GM12878 (cell line): ENCODE data around the gene MEF2D. TPM values are rescaled to one million over a fixed set of nuclear protein-coding genes. Genes with fewer than 3 reads are reported as not detected.
A peak's percentile ranks its signal among the peaks of the same experiment; 100 is the strongest.

Experiments
- ATAC-seq: fragments of 200-7000 bp; cut with Tn5 transposase; 3 replicates; pipeline ENCODE4 v1.9.1; 2020; ENCODE audit warnings: mild to moderate bottlenecking, moderate library complexity
- BruUV-seq: library from RNA; stranded (reverse); fragments of 400-500 nt; replicated peaks from 2 replicates; lab custom pipeline; 2021; lab: Mats Ljungman, UMichigan
- CTCF ChIA-PET: fragments of 300-600 bp; sonication (Branson Sonifier 250); formaldehyde crosslinking; extraction: SDS; loops from one replicate; lab custom pipeline; 2021; ENCODE audit warnings: inconsistent platforms; lab: Yijun Ruan, JAX
- POLR2A ChIA-PET: fragments of 350-600 bp; formaldehyde crosslinking; extraction: SDS; loops from one replicate; lab custom pipeline; 2021; ENCODE audit warnings: inconsistent platforms; lab: Charles Lee
- RAD21 ChIA-PET: fragments of 300-600 bp; sonication (Branson Sonifier 250); formaldehyde crosslinking; loops from one replicate; lab custom pipeline; 2023; ENCODE audit warnings: antibody characterized with exemption; ENCODE audit not compliant: unreplicated experiment; lab: Charles Lee
- SMC1A ChIA-PET: fragments of 300-600 bp; sonication (Branson Sonifier 250); formaldehyde crosslinking; loops from one replicate; lab custom pipeline; 2023; ENCODE audit not compliant: unreplicated experiment, uncharacterized antibody; lab: Charles Lee
- DNase-seq: peaks from one replicate; pipeline ENCODE4 v3.0.0-alpha.2; 2011; ENCODE audit warnings: low read depth, low spot score
- FAIRE-seq: peaks from 3 replicates; lab custom pipeline; 2011; peaks lifted over from hg19 to GRCh38; lab: Jason Lieb, UNC
- H2AFZ ChIP-seq: 2 replicates; pipeline ENCODE4 v1.6.0; 2011; ENCODE audit warnings: low read depth, low read length, control low read depth; ENCODE audit not compliant: control insufficient read depth
- H3K27ac ChIP-seq: 2 replicates; pipeline ENCODE4 v1.5.1; 2011; ENCODE audit warnings: control low read depth; ENCODE audit not compliant: control insufficient read depth, insufficient read depth
- H3K27me3 ChIP-seq, 2 experiments: replicated peaks in 1 of 2; 2 replicates each; pipeline versions ENCODE4 v1.6.0 to v1.6.1; 2011; ENCODE audit warnings: low read length in 1 of 2; ENCODE audit not compliant: control insufficient read depth in 2 of 2, insufficient read depth in 2 of 2
- H3K36me3 ChIP-seq, 2 experiments: 2 replicates each; pipeline ENCODE4 v1.5.1; 2011; ENCODE audit warnings: low read length in 1 of 2; ENCODE audit not compliant: control insufficient read depth in 2 of 2, insufficient read depth in 2 of 2
- H3K4me1 ChIP-seq: 2 replicates; pipeline ENCODE4 v1.6.1; 2011; ENCODE audit warnings: mild to moderate bottlenecking, low read length, moderate library complexity, mixed read lengths; ENCODE audit not compliant: control insufficient read depth, insufficient read depth
- H3K4me2 ChIP-seq: 2 replicates; pipeline ENCODE4 v1.6.0; 2011; ENCODE audit warnings: control low read depth; ENCODE audit not compliant: control insufficient read depth, insufficient read depth
- H3K4me3 ChIP-seq: fragments of 200-600 bp; sonication (generic); 2 replicates; pipeline ENCODE4 v1.5.1; 2016
- H3K79me2 ChIP-seq: 2 replicates; pipeline ENCODE4 v1.6.0; 2011; ENCODE audit warnings: low read length; ENCODE audit not compliant: control insufficient read depth, insufficient read depth
- H3K9ac ChIP-seq: 2 replicates; pipeline ENCODE4 v1.8.0; 2011; ENCODE audit warnings: low read length, control low read depth, mixed read lengths; ENCODE audit not compliant: control insufficient read depth, insufficient read depth
- H3K9me3 ChIP-seq: replicated peaks from 3 replicates; pipeline ENCODE4 v1.5.1; 2011; ENCODE audit warnings: mild to moderate bottlenecking, low read length; ENCODE audit not compliant: control insufficient read depth, insufficient read depth
- H4K20me1 ChIP-seq: 2 replicates; pipeline ENCODE4 v1.6.0; 2011; ENCODE audit not compliant: control insufficient read depth, insufficient read depth
- CBX5 ChIP-seq: sonication (generic); IDR thresholded peaks from 2 replicates; pipeline ENCODE4 v1.6.1; 2016; ENCODE audit warnings: low read depth, moderate library complexity, mild to moderate bottlenecking, inconsistent platforms
- HDAC6 ChIP-seq: fragments of 200-600 bp; sonication (generic); IDR thresholded peaks from one replicate; pipeline ENCODE4 v1.8.0; 2017; ENCODE audit warnings: antibody characterized with exemption; ENCODE audit not compliant: unreplicated experiment
- NFIC ChIP-seq: IDR thresholded peaks from 2 replicates; pipeline ENCODE4 v1.6.1; 2012; ENCODE audit warnings: low read depth, mild to moderate bottlenecking, inconsistent platforms, low read length, moderate library complexity
- NR2C1 ChIP-seq: fragments of 450-650 bp; IDR thresholded peaks from 2 replicates; pipeline ENCODE4 v1.6.1; 2017; ENCODE audit warnings: antibody characterized with exemption, mild to moderate bottlenecking, moderate library complexity
- POLR2A ChIP-seq: IDR thresholded peaks from 2 replicates; pipeline ENCODE4 v1.6.1; 2011; ENCODE audit warnings: low read depth, mild to moderate bottlenecking, low read length
- POLR2AphosphoS2 ChIP-seq: IDR thresholded peaks from 2 replicates; pipeline ENCODE4 v1.6.1; 2011; ENCODE audit warnings: low read depth, mild to moderate bottlenecking, low read length, improper control_type of control experiment, moderate library complexity
- POLR2AphosphoS5 ChIP-seq: IDR thresholded peaks from 2 replicates; pipeline ENCODE4 v1.6.1; 2011; ENCODE audit warnings: mild to moderate bottlenecking, low read length, inconsistent platforms
- SMAD1 ChIP-seq: fragments of 450-650 bp; IDR thresholded peaks from 2 replicates; pipeline ENCODE4 v1.6.1; 2018; ENCODE audit warnings: mild to moderate bottlenecking, low read depth; ENCODE audit not compliant: partially characterized antibody
- SREBF2 ChIP-seq: IDR thresholded peaks from 2 replicates; pipeline ENCODE4 v1.6.1; 2012; ENCODE audit warnings: mild to moderate bottlenecking, low read length
- TCF12 ChIP-seq: IDR thresholded peaks from 2 replicates; pipeline ENCODE4 v1.6.1; 2011; ENCODE audit warnings: low read depth, mild to moderate bottlenecking, low read length
- TCF7 ChIP-seq: IDR thresholded peaks from 2 replicates; pipeline ENCODE4 v1.6.1; 2014; ENCODE audit warnings: antibody characterized with exemption, borderline replicate concordance
- ZBTB4 ChIP-seq: fragments of 450-650 bp; formaldehyde crosslinking; IDR thresholded peaks from 2 replicates; pipeline ENCODE4 v1.4.0; 2022; ENCODE audit warnings: mild to moderate bottlenecking, moderate library complexity
- WGBS: methylation state at CpG from one replicate; pipeline ENCODE4 v1.1.6; 2016; ENCODE audit warnings: low lambda C conversion rate; ENCODE audit not compliant: insufficient replicate concordance, insufficient coverage; ENCODE audit errors: missing lambda C conversion rate; 5-methylcytosine and 5-hydroxymethylcytosine counted together
- in situ Hi-C: fragments of 300-500 bp; cut with MboI; formaldehyde crosslinking; loops from 9 replicates; pipeline ENCODE4 v1.14.3; 2018; ENCODE audit warnings: mixed read lengths
- intact Hi-C: fragments of 100-400 bp; cut with micrococcal nuclease; formaldehyde crosslinking; loops from one replicate; pipeline ENCODE4 v1.14.2; 2022; ENCODE audit not compliant: unreplicated experiment
- polyA plus RNA-seq, 11 experiments: library from polyadenylated mRNA; depleted of rRNA in 4 of 11; unstranded in 6 of 11; stranded (reverse) in 5 of 11; fragments of >200 nt; fragmentation: Nextera tagmentation in 4 of 11; fragmentation: Illumina TruSeq in 1 of 11; extraction: Ambion mirVana in 4 of 11; extraction: Trizol in 1 of 11; gene quantifications; 1 replicate in 1 of 11; 2 replicates in 10 of 11; pipeline versions ENCODE4 v1.2.1 to v1.2.3, GENCODE V29; 2011 to 2016; ENCODE audit warnings: inconsistent platforms in 2 of 11, missing spikeins in 2 of 11, low read depth in 1 of 11
- total RNA-seq, 4 experiments: library from RNA; depleted of rRNA in 3 of 4; stranded (reverse); fragments of >200 nt in 3 of 4; fragmentation: Illumina TruSeq in 1 of 4; extraction: Trizol in 1 of 4; gene quantifications; 2 replicates each; pipeline versions ENCODE4 v1.2.1 to v1.2.3, GENCODE V29; 2013 to 2021

The MEF2D gene
- total and polyA plus RNA-seq, 10 of the 15 experiments (the other 5 are each of a cell fraction or from before 2014, with no cell fraction given): 0.61 to 53.0 (median 15.2) TPM

- Histone ChIP-seq H3K4me3 (no peak overlapping the region), H3K9me3 (no peaks in the 10 kb centered on the region), H3K4me1 (peaks cover 23% of the 10 kb centered on the region), H3K9ac (no peak overlapping the region), H3K27ac (no peak overlapping the region), H3K79me2 (peaks cover 6% of the 10 kb centered on the region), H3K27me3 (no peaks in the 10 kb centered on the region), H3K4me2 (no peak overlapping the region), H4K20me1 (peaks cover 2% of the 10 kb centered on the region; the same call in 1 of the 2 replicates), H2AFZ (no peak overlapping the region), H3K36me3 (peaks cover 67 to 79% of the 10 kb centered on the region in 2 experiments)
- ChIA-PET POLR2A (no interaction called here), CTCF (interaction anchor here (0.6 to 1.3 kb wide), 3 partner anchors 20 to 131 kb away, joined by 3 read pairs; no protein-coding TSS in a partner anchor), RAD21 (interaction anchor here (0.9 kb wide), 1 partner anchor 20 kb away, joined by 3 read pairs; no protein-coding TSS in a partner anchor), SMC1A (no interaction called here)
- DNase-seq (no peak), ATAC-seq (no peak), FAIRE-seq (no peak)
- intact Hi-C loops: no loop called here
- TF ChIP-seq NR2C1 (no peak), POLR2AphosphoS5 (peak; percentile 29; the same call in 1 of the 2 replicates), CBX5 (no peak), HDAC6 (no peak)
- in situ Hi-C loops: no loop called here
- 92% methylated on average over 3 of the region's 3 CpGs for WGBS
- no TSS peak for BruUV-seq
Observed at GRCh38 chr1:156477526-156478249, 22.9 kb downstream of the MEF2D start.

- H2AFZ ChIP-seq: no peak overlapping the region
- FAIRE-seq (no peak), ATAC-seq (no peak), DNase-seq (no peak)
- ChIA-PET CTCF (interaction anchor here (0.6 to 1.3 kb wide), 4 partner anchors 20 to 132 kb away, joined by 3 to 5 read pairs (median 3); no protein-coding TSS in a partner anchor), POLR2A (no interaction called here), RAD21 (no interaction called here), SMC1A (no interaction called here)
- peaks cover 2% of the 10 kb centered on the region; the same call in 1 of the 2 replicates for H4K20me1 ChIP-seq
- peaks cover 4% of the 10 kb centered on the region for H3K79me2 ChIP-seq
- no peak overlapping the region for H3K9ac ChIP-seq
- WGBS: 51% methylated on average over 8 of the region's 8 CpGs
- peaks cover 14% of the 10 kb centered on the region for H3K4me1 ChIP-seq
- intact Hi-C loops (no loop called here), in situ Hi-C loops (no loop called here)
- TSS peak; percentile 6 for BruUV-seq
- H3K27ac ChIP-seq: no peak overlapping the region
- peaks cover 69 to 74% of the 10 kb centered on the region in 2 experiments for H3K36me3 ChIP-seq
- H3K4me2 ChIP-seq: no peak overlapping the region
- no peaks in the 10 kb centered on the region for H3K27me3 ChIP-seq
- no peak overlapping the region for H3K4me3 ChIP-seq
- H3K9me3 ChIP-seq: no peaks in the 10 kb centered on the region
- TF ChIP-seq ZBTB4 (CRISPR knock-in tag): no peak
- no peak for TF ChIP-seq SMAD1
- TF ChIP-seq POLR2AphosphoS2: no peak
- no peak for TF ChIP-seq TCF7
- TF ChIP-seq SREBF2: no peak
- no peak for TF ChIP-seq NFIC
- 0 out of 2 replicates have a peak, but pooled peaks have one; percentile 22 for TF ChIP-seq POLR2A
- no peak for TF ChIP-seq TCF12
Observed at GRCh38 chr1:156476501-156477298, 23.9 kb downstream of the MEF2D start.
